B cell (primary cell): ENCODE measurements around the gene SLC1A1. TPM values are rescaled to one million over a fixed set of nuclear protein-coding genes. Genes with fewer than 3 reads are reported as not detected.
"Not testable (repeated sequence)": the region's sequence is repeated elsewhere in the genome, so short reads cannot be mapped to it uniquely, and the experiment has no call there.

Experiments
- ATAC-seq: fragments of 200-7000 bp; cut with Tn5 transposase; one replicate; pipeline ENCODE4 v1.10.0; 2021; ENCODE audit warnings: low read depth, mild to moderate bottlenecking, moderate number of reproducible peaks, moderate library complexity
- CTCF ChIA-PET: fragments of 350-600 bp; sonication (Branson Sonifier 250); formaldehyde crosslinking; loops from one replicate; lab custom pipeline; 2021; ENCODE audit warnings: antibody characterized with exemption, inconsistent platforms; lab: Charles Lee
- POLR2A ChIA-PET: fragments of 350-600 bp; sonication (Branson Sonifier 250); formaldehyde crosslinking; loops from one replicate; lab custom pipeline; 2021; ENCODE audit warnings: antibody characterized with exemption; lab: Charles Lee
- DNase-seq: peaks from one replicate; pipeline ENCODE4 v3.0.0; 2013
- H2AFZ ChIP-seq: 2 replicates; pipeline ENCODE4 v1.6.1; 2012; ENCODE audit warnings: mild to moderate bottlenecking, low read depth, low read length; ENCODE audit not compliant: insufficient read depth, poor library complexity, severe bottlenecking
- H3K27ac ChIP-seq, 2 donors: 1 replicate in 1 of 2; 2 replicates in 1 of 2; pipeline ENCODE4 v1.5.1; 2012 to 2013; ENCODE audit warnings: low read length in 2 of 2, mild to moderate bottlenecking in 2 of 2, moderate library complexity in 1 of 2
- H3K27me3 ChIP-seq, 4 experiments: fragments of 200-600 bp in 1 of 4; sonication (generic) in 1 of 4; replicated peaks in 1 of 4; 1 replicate in 2 of 4; 2 replicates in 2 of 4; pipeline versions ENCODE4 v1.6.1 to v1.7.0; 2013 to 2016; ENCODE audit warnings: low read length in 3 of 4, mild to moderate bottlenecking in 2 of 4, mixed read lengths in 1 of 4, moderate library complexity in 1 of 4; ENCODE audit not compliant: insufficient read depth in 4 of 4, control insufficient read depth in 3 of 4; ENCODE audit errors: control extremely low read depth in 1 of 4
- H3K36me3 ChIP-seq, 2 experiments: replicated peaks in 1 of 2; 1 replicate in 1 of 2; 2 replicates in 1 of 2; pipeline versions ENCODE4 v1.6.1 to v1.7.1; 2013; ENCODE audit warnings: low read length in 1 of 2; ENCODE audit not compliant: insufficient read depth in 2 of 2, control insufficient read depth in 1 of 2; ENCODE audit errors: control extremely low read depth in 1 of 2, extremely low read depth in 1 of 2
- H3K4me1 ChIP-seq, 2 donors: fragments of 200-600 bp in 1 of 2; sonication (generic) in 1 of 2; 1 replicate in 1 of 2; 2 replicates in 1 of 2; pipeline versions ENCODE4 v1.5.1 to v1.6.1; 2013 to 2017; ENCODE audit warnings: low read length in 2 of 2; ENCODE audit not compliant: control insufficient read depth in 2 of 2, insufficient read depth in 2 of 2
- H3K4me2 ChIP-seq: replicated peaks from 2 replicates; pipeline ENCODE3; 2012; ENCODE audit warnings: mild to moderate bottlenecking, low read depth, low read length; ENCODE audit not compliant: poor library complexity, severe bottlenecking
- H3K4me3 ChIP-seq, 5 experiments: fragments of 200-600 bp in 1 of 5; sonication (generic) in 1 of 5; 1 replicate in 3 of 5; 2 replicates in 2 of 5; pipeline versions ENCODE4 v1.5.1 to v1.7.0; 2011 to 2016; ENCODE audit warnings: low read length in 4 of 5, mild to moderate bottlenecking in 4 of 5, low read depth in 2 of 5, control low read depth in 1 of 5, moderate library complexity in 1 of 5; ENCODE audit not compliant: insufficient read depth in 1 of 5; ENCODE audit errors: control extremely low read depth in 1 of 5, extremely low read depth in 1 of 5
- H3K79me2 ChIP-seq: fragments of 200-600 bp; sonication (generic); one replicate; pipeline ENCODE4 v1.6.0; 2016; ENCODE audit warnings: low read length; ENCODE audit not compliant: control insufficient read depth, insufficient read depth
- H3K9ac ChIP-seq: fragments of 200-600 bp; sonication (generic); 2 replicates; pipeline ENCODE4 v1.6.1; 2017; ENCODE audit warnings: mild to moderate bottlenecking, low read length, moderate library complexity
- H3K9me3 ChIP-seq, 3 donors: one replicate each; pipeline versions ENCODE4 v1.6.1 to v1.7.1; 2013; ENCODE audit warnings: low read length in 2 of 3; ENCODE audit not compliant: control insufficient read depth in 2 of 3, insufficient read depth in 1 of 3; ENCODE audit errors: control extremely low read depth in 1 of 3
- H4K20me1 ChIP-seq: 2 replicates; pipeline ENCODE4 v1.6.0; 2012; ENCODE audit warnings: mild to moderate bottlenecking, low read length; ENCODE audit not compliant: insufficient read depth, control insufficient read depth, poor library complexity, severe bottlenecking
- H3K27ac Mint-ChIP-seq: one replicate; pipeline ENCODE4 v1.8.0; 2021; ENCODE audit warnings: mixed read lengths
- H3K27me3 Mint-ChIP-seq: one replicate; pipeline ENCODE4 v1.8.0; 2021; ENCODE audit warnings: mixed read lengths
- H3K4me1 Mint-ChIP-seq: one replicate; pipeline ENCODE4 v1.8.0; 2021; ENCODE audit warnings: mixed read lengths
- H3K4me3 Mint-ChIP-seq: one replicate; pipeline ENCODE4 v1.8.0; 2021; ENCODE audit warnings: mixed read lengths
- H3K9me3 Mint-ChIP-seq: one replicate; pipeline ENCODE4 v1.8.0; 2022; ENCODE audit warnings: mixed read lengths; ENCODE audit not compliant: insufficient read depth
- EZH2 ChIP-seq: IDR thresholded peaks from 2 replicates; pipeline ENCODE4 v1.6.1; 2012; ENCODE audit warnings: borderline replicate concordance, low read depth, mild to moderate bottlenecking, moderate library complexity, low read length; ENCODE audit not compliant: insufficient read depth, poor library complexity, severe bottlenecking
- WGBS: methylation state at CpG from one replicate; pipeline ENCODE4 v1.1.5; 2013; ENCODE audit warnings: missing lambda C conversion rate; ENCODE audit not compliant: insufficient coverage; 5-methylcytosine and 5-hydroxymethylcytosine counted together
- intact Hi-C: fragments of 100-400 bp; cut with micrococcal nuclease; formaldehyde crosslinking; loops from one replicate; pipeline ENCODE4 v1.10.0; 2022
- polyA plus RNA-seq: library from polyadenylated mRNA; depleted of rRNA; stranded (reverse); fragments of >200 nt; gene quantifications from 2 replicates; pipeline ENCODE4 v1.2.3, GENCODE V29; 2012
- total RNA-seq, 2 donors: library from RNA; stranded (reverse); fragments of 120-200 nt in 1 of 2; gene quantifications; 1 replicate in 1 of 2; 2 replicates in 1 of 2; pipeline versions ENCODE4 v1.2.3 to v1.2.4, GENCODE V29; 2013 to 2022
- TF ChIP-seq, protein P1 (sequence below): fragments of 200-600 bp; IDR thresholded peaks from one replicate; pipeline ENCODE4 v1.8.0; 2022; ENCODE audit warnings: antibody characterized with exemption, mild to moderate bottlenecking

SLC1A1 gene
- total and polyA plus RNA-seq, 2 donors (not counting 1 experiment from before 2014, with no cell fraction given), result 0.10 to 0.54 TPM

DNA sequence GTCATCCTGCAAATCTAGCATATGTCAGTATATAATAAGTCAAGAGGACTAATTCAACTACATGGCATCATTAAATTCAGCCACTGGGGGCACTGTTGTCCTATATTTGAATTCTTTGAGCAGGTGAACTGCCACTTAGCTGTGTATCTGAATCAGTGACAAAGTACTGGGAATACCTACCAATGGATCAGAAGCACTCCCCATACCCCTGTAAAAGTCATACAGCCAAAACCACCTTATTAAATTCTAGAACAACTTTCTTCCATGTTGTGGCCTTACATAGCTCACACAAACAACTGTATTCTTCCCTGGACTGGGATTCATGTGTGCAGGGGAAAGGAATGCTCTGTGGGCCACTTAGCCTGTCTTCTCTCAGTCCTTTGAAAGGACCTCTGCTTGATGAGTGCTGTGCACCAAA is 114.4 kb downstream of the SLC1A1 start:
- no peak for TF ChIP-seq EZH2
- TF ChIP-seq, protein P1, sequence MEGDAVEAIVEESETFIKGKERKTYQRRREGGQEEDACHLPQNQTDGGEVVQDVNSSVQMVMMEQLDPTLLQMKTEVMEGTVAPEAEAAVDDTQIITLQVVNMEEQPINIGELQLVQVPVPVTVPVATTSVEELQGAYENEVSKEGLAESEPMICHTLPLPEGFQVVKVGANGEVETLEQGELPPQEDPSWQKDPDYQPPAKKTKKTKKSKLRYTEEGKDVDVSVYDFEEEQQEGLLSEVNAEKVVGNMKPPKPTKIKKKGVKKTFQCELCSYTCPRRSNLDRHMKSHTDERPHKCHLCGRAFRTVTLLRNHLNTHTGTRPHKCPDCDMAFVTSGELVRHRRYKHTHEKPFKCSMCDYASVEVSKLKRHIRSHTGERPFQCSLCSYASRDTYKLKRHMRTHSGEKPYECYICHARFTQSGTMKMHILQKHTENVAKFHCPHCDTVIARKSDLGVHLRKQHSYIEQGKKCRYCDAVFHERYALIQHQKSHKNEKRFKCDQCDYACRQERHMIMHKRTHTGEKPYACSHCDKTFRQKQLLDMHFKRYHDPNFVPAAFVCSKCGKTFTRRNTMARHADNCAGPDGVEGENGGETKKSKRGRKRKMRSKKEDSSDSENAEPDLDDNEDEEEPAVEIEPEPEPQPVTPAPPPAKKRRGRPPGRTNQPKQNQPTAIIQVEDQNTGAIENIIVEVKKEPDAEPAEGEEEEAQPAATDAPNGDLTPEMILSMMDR, result peak; percentile 59
- Mint-ChIP-seq H3K9me3 (no peaks in the 10 kb centered on the region), H3K4me3 (no peak overlapping the region), H3K27ac (no peak overlapping the region), H3K27me3 (no peaks in the 10 kb centered on the region), H3K4me1 (peaks cover 4% of the 10 kb centered on the region)
- no peak overlapping the region for H3K9ac ChIP-seq
- H3K4me2 ChIP-seq, result no peak overlapping the region
- no peaks in the 10 kb centered on the region for H4K20me1 ChIP-seq
- H3K27ac ChIP-seq, result no peak overlapping the region
- intact Hi-C loops, result loop anchor here (2.0 to 5.0 kb wide), 3 partner anchors 148 to 380 kb away; partner anchors contain the start of gene JAK2
- no peaks in the 10 kb centered on the region for H3K4me1 ChIP-seq
- no peaks in the 10 kb centered on the region for H3K79me2 ChIP-seq
- no peaks in the 10 kb centered on the region for H3K36me3 ChIP-seq
- no peak overlapping the region for H2AFZ ChIP-seq
- ChIA-PET CTCF (interaction anchor here (0.5 to 1.7 kb wide), 8 partner anchors 10 to 820 kb away, joined by 3 to 9 read pairs (median 4); no protein-coding TSS in a partner anchor), POLR2A (no interaction called here)
- H3K4me3 ChIP-seq, result no peak overlapping the region
- H3K27me3 ChIP-seq, result peaks cover 0 to 3% (median 0%) of the 10 kb centered on the region in 4 experiments
- DNase-seq, result peak; percentile 69
- ATAC-seq, result peak; percentile 33
- no peaks in the 10 kb centered on the region for H3K9me3 ChIP-seq

DNA sequence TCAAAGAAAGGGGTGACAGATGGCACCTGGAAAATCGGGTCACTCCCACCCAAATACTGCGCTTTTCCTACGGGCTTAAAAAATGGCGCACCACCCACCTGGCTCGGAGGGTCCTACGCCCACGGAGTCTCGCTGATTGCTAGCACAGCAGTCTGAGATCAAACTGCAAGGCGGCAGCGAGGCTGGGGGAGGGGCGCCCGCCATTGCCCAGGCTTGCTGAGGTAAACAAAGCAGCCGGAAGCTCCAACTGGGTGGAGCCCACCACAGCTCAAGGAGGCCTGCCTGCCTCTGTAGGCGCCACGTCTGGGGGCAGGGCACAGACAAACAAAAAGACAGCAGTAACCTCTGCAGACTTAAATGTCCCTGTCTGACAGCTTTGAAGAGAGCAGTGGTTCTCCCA is 115.8 kb downstream of the SLC1A1 start:
- H3K9me3 Mint-ChIP-seq, CTCF ChIA-PET: not testable (repeated sequence)

More for the DNA sequence above, 115.8 kb downstream of the SLC1A1 start:
- H3K9ac ChIP-seq, intact Hi-C loops, H3K79me2 ChIP-seq, H3K27me3 Mint-ChIP-seq, H3K4me3 Mint-ChIP-seq, H3K36me3 ChIP-seq, H3K27me3 ChIP-seq, H3K4me1 Mint-ChIP-seq, H3K27ac ChIP-seq, H2AFZ ChIP-seq, H3K4me1 ChIP-seq, ATAC-seq, H4K20me1 ChIP-seq, H3K9me3 ChIP-seq, DNase-seq, H3K4me3 ChIP-seq, H3K27ac Mint-ChIP-seq, POLR2A ChIA-PET, H3K4me2 ChIP-seq: not testable (repeated sequence)
- 86% methylated on average over 8 of the region's 15 CpGs for WGBS
